Panc1 (cell line): ENCODE results near the gene PC.

Experiments
- CTCF ChIP-seq: fragments of 450-650 bp; IDR thresholded peaks from 2 replicates; pipeline ENCODE4 v1.5.1; 2017; ENCODE audit warnings: mild to moderate bottlenecking
- POLR2AphosphoS5 ChIP-seq: IDR thresholded peaks from 2 replicates; pipeline ENCODE4 v1.6.1; 2012; ENCODE audit warnings: mild to moderate bottlenecking, low read depth, low read length, moderate library complexity
- REST ChIP-seq, 2 experiments: IDR thresholded peaks; 2 replicates each; pipeline ENCODE4 v1.6.1; 2011 to 2012; ENCODE audit warnings: low read depth in 2 of 2, control low read depth in 1 of 2, low read length in 1 of 2, mild to moderate bottlenecking in 1 of 2, moderate library complexity in 1 of 2; ENCODE audit not compliant: insufficient read depth in 1 of 2
- SIN3A ChIP-seq: IDR thresholded peaks from 2 replicates; pipeline ENCODE4 v1.6.1; 2012; ENCODE audit warnings: low read depth, mild to moderate bottlenecking, low read length, moderate library complexity, borderline replicate concordance; ENCODE audit not compliant: insufficient read depth
- TCF7L2 ChIP-seq: IDR thresholded peaks from 2 replicates; pipeline ENCODE4 v1.6.1; 2011; ENCODE audit warnings: mild to moderate bottlenecking, low read depth, low read length, inconsistent platforms

GRCh38 chr11:66871521-66871901 lies 86.7 kb downstream of the PC start:
- TF ChIP-seq CTCF (no peak), POLR2AphosphoS5 (no peak), REST (IDR thresholded peaks at IDR 0.05; ENCODE audit: insufficient read depth in 1 of 2, low read depth in 2 of 2, low read length in 1 of 2) (no peak), TCF7L2 (no peak), SIN3A (no peak)
